H1 (cell line): ENCODE data around the gene TBC1D7. TPM values are rescaled to one million over a fixed set of nuclear protein-coding genes. Genes with fewer than 3 reads are reported as not detected.

Experiments used
- HDAC2 ChIP-seq, 2 experiments: fragments of 300-600 bp in 1 of 2; sonication (generic) in 1 of 2; IDR thresholded peaks; 2 replicates each; pipeline ENCODE4 v1.6.1; 2011 to 2012; ENCODE audit warnings: low read depth in 2 of 2, low read length in 2 of 2, mild to moderate bottlenecking in 2 of 2, moderate library complexity in 2 of 2, borderline replicate concordance in 1 of 2, inconsistent platforms in 1 of 2
- JUND ChIP-seq: IDR thresholded peaks from 2 replicates; pipeline ENCODE4 v1.6.1; 2011; ENCODE audit warnings: mild to moderate bottlenecking, improper control_type of control experiment, low read length
- polyA plus RNA-seq, 7 experiments: library from polyadenylated mRNA; depleted of rRNA in 3 of 7; stranded (reverse) in 5 of 7; unstranded in 2 of 7; fragments of >200 nt in 5 of 7; fragments of 200-250 nt in 2 of 7; gene quantifications; 1 replicate in 5 of 7; 2 replicates in 1 of 7; 4 replicates in 1 of 7; pipeline versions ENCODE4 v1.2.1 to v1.2.3, GENCODE V29; 2011 to 2013; ENCODE audit warnings: missing spikeins in 2 of 7, mixed read lengths in 2 of 7
- total RNA-seq: library from RNA; stranded (reverse); fragmentation: NEBNext Ultra II Directional; extraction: Animal tissue kit (Norgen Biotek cat#: 25700); gene quantifications from 2 replicates; pipeline ENCODE4 v1.2.1, GENCODE V29; 2021

The TBC1D7 gene
- total and polyA plus RNA-seq, 2 of the 8 experiments (the other 6 are each of a cell fraction or from before 2014, with no cell fraction given), result 46.1 to 55.2 TPM

DNA sequence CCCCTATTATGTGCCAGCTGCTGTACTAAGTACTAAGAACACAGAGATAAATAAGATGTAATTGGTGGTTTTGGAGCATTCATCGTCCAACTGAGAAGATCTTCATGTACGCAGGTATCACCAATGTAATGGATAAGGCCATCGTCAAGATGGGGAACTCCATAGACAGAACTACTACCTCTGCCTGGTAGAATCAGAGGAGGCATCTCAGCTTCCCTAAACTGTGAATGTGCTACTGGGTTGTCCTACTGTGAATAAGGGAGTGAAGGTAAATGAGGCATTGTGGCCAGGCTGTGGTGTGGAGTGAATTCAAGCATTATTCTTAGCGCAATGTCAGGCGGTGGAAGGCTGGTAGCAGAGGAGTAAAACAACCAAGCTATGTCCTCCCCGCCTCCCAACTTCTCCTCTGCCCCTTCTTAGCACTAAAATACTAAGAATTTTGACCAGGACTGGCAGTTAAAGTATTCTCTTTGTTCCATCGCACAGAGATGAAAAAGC is 68.2 kb downstream of the TBC1D7 start (continued):
- TF ChIP-seq HDAC2 (IDR thresholded peaks at IDR 0.05; ENCODE audit: borderline replicate concordance in 1 of 2, low read depth in 2 of 2, low read length in 2 of 2) (no peak), JUND (no peak)
- TF ChIP-seq, all 59 proteins: peak for 0
